Measurements from ENCODE around the gene SCAPER. TPM values are rescaled to one million over a fixed set of nuclear protein-coding genes. Genes with fewer than 3 reads are reported as not detected.

The SCAPER gene
- total and polyA plus RNA-seq, 11 donors: 6.7 to 53.9 (median 38.3) TPM

DNA sequence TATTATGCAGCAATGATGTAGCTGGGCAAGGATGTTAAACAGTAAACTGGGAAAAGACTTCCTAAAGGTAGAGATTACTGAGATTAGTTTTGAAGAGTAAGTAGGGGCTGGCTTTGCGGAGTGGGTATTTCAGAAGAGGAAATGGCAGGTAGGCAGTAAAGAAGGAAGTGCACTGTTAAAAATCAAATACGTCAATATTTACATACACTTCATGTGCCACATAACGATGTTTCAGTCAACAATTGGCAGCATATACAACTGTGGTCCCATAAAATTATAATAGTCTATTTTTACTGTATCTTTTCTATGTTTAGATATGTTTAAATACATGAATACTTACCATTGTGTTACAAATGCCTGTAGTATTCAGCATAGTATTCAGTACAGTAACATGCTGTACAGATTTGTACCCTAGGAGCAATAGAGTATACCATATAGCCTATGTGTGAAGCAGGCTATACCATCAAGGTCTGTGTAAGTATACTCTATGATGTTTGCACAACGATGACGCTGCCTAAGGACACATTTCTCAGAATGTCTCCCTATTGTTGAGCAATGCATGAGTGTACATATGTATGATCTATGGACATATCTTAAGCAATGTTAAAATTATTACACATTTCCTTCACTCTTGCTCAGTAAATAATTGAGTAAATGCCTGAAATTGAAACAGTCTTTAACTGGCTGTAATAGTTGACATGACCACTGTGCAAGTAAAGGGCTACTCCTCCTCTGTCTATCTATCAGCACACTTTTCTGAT, 371.9 kb downstream of the SCAPER start:
- H3K4me1 ChIP-seq: no peaks in the 10 kb centered on the region
- DNase-seq (no peak), ATAC-seq (peak in 1 of 4 donors; percentile 52)
- TF ChIP-seq, protein P1, sequence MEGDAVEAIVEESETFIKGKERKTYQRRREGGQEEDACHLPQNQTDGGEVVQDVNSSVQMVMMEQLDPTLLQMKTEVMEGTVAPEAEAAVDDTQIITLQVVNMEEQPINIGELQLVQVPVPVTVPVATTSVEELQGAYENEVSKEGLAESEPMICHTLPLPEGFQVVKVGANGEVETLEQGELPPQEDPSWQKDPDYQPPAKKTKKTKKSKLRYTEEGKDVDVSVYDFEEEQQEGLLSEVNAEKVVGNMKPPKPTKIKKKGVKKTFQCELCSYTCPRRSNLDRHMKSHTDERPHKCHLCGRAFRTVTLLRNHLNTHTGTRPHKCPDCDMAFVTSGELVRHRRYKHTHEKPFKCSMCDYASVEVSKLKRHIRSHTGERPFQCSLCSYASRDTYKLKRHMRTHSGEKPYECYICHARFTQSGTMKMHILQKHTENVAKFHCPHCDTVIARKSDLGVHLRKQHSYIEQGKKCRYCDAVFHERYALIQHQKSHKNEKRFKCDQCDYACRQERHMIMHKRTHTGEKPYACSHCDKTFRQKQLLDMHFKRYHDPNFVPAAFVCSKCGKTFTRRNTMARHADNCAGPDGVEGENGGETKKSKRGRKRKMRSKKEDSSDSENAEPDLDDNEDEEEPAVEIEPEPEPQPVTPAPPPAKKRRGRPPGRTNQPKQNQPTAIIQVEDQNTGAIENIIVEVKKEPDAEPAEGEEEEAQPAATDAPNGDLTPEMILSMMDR (IDR thresholded peaks at IDR 0.05): no peak
- no peak for TF ChIP-seq POLR2A (IDR thresholded peaks at IDR 0.05)
- H3K36me3 ChIP-seq: no peaks in the 10 kb centered on the region
- WGBS, 4 donors: 92 to 94% (median 93%) methylated on average over 5 of the region's 5 CpGs
- H3K4me3 ChIP-seq: no peak overlapping the region
- no peaks in the 10 kb centered on the region for H3K27me3 ChIP-seq
- intact Hi-C loops (cut with DNase I): no loop called here
- no peak overlapping the region for H3K27ac ChIP-seq
- H3K9me3 ChIP-seq: no peaks in the 10 kb centered on the region

DNA sequence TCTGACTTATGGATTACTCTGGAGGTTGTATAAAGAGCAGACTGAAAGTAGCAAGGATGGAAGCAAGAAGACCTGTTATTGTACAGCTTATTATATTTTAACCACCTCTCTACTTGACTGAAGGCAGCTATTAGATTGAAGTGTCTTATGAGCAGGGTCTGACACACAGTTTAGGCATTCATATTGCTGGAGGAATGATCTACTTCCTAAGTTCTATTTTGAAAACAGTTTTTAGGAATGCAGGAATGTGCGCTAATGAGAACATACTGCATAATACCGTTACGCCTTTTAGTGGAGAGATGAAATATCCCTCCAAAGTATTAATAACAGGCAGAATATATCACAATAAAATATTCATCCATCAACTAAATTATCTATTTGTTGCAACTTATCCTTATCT, 375.2 kb downstream of the SCAPER start:
- TF ChIP-seq, protein P1 (IDR thresholded peaks at IDR 0.05): no peak
- TF ChIP-seq POLR2A (IDR thresholded peaks at IDR 0.05): no peak
- H3K4me1 ChIP-seq: no peaks in the 10 kb centered on the region
- 97 to 99% (median 98%) methylated on average over 3 of the region's 3 CpGs for WGBS, 4 donors
- ATAC-seq: no peak
- H3K27me3 ChIP-seq: no peaks in the 10 kb centered on the region
- H3K4me3 ChIP-seq: no peak overlapping the region
- no peak overlapping the region for H3K27ac ChIP-seq
- intact Hi-C loops (cut with DNase I): no loop called here
- no peaks in the 10 kb centered on the region for H3K9me3 ChIP-seq
- H3K36me3 ChIP-seq: peaks cover 0 to 2% (median 0%) of the 10 kb centered on the region in 9 donors
- no peak for DNase-seq

DNA sequence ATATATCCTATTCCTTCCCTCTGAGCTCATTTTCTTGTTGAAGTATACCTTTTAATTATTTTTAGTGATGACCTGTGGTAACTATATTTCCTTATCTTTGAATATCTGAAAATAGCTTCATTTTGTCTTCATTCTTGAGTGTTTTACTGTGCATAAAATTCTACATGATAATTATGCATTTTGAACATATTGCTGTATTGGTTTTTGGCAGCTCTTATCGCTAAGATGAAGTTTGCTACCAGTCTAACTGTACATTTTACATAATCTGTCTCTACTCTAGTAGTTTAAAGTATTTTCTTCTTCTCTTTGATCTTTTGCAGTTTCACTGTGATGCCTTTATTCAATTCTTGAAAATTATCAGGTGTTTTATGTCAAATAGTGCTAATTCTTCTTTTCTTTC, 379.0 kb downstream of the SCAPER start:
- 93 to 100% (median 98%) methylated on average over 1 of the region's 1 CpG for WGBS, 4 donors

DNA sequence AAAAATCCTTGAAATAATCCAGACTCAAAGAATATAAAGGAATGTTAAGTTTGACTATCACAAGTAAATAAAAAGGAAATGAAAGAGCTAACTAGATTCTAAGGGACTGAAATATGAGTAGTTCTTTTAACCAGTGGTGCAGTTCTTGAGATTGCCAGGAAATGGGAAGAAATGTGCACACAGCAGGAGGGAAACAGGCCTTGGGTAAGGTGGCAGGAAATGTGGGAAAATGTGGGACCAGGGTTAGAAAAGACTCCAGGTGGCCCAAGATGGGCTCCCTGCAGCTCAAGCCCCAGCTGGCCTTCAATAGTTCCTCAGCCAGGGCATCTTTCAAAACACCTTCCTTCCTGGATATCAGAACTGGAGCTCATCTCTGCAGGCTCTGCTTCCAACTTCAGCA, 387.2 kb downstream of the SCAPER start:
- H3K4me1 ChIP-seq: peaks cover 0 to 3% (median 0%) of the 10 kb centered on the region in 12 donors
- ATAC-seq: no peak

More for the DNA sequence above, 379.0 kb downstream of the SCAPER start:
- DNase-seq (no peak), ATAC-seq (no peak)
- Histone ChIP-seq H3K4me3 (no peak overlapping the region), H3K27me3 (no peaks in the 10 kb centered on the region), H3K36me3 (peaks cover 0 to 2% (median 0%) of the 10 kb centered on the region in 9 donors), H3K9me3 (no peaks in the 10 kb centered on the region), H3K4me1 (no peaks in the 10 kb centered on the region), H3K27ac (no peak overlapping the region)
- intact Hi-C loops (cut with DNase I): no loop called here
- TF ChIP-seq, protein P1 (IDR thresholded peaks at IDR 0.05): no peak
- TF ChIP-seq POLR2A (IDR thresholded peaks at IDR 0.05): no peak

More for the DNA sequence above, 387.2 kb downstream of the SCAPER start:
- no peak overlapping the region for H3K4me3 ChIP-seq
- H3K27me3 ChIP-seq: no peaks in the 10 kb centered on the region
- intact Hi-C loops (cut with DNase I): no loop called here
- DNase-seq: no peak
- no peaks in the 10 kb centered on the region for H3K9me3 ChIP-seq
- no peak overlapping the region for H3K27ac ChIP-seq
- no peaks in the 10 kb centered on the region for H3K36me3 ChIP-seq
- no peak for TF ChIP-seq POLR2A (IDR thresholded peaks at IDR 0.05)
- TF ChIP-seq, protein P1 (IDR thresholded peaks at IDR 0.05): no peak
